GM23248 (cell line): ENCODE data around the gene RASAL3.

Experiments
- EZH2 ChIP-seq: fragments of 200-600 bp; sonication (generic); IDR thresholded peaks from 2 replicates; pipeline ENCODE4 v1.6.1; 2018; ENCODE audit warnings: antibody characterized with exemption, mild to moderate bottlenecking; ENCODE audit not compliant: insufficient read depth, poor library complexity, severe bottlenecking
- EZH2phosphoT487 ChIP-seq: fragments of 200-600 bp; sonication (generic); IDR thresholded peaks from 2 replicates; pipeline ENCODE4 v1.6.1; 2018; ENCODE audit warnings: antibody characterized with exemption, moderate library complexity, mild to moderate bottlenecking, low read depth; ENCODE audit not compliant: insufficient read depth

GRCh38 chr19:15456871-15457700, 7.3 kb downstream of the RASAL3 start:
- no peak for TF ChIP-seq EZH2
- TF ChIP-seq EZH2phosphoT487, result no peak
